Pons (tissue), 1 donor: ENCODE measurements around the gene MPO.

ENCODE experiments used
- DNase-seq: peaks from one replicate; pipeline ENCODE4 v3.0.0-alpha.2; 2016; ENCODE audit warnings: low spot score

MPO gene

DNA sequence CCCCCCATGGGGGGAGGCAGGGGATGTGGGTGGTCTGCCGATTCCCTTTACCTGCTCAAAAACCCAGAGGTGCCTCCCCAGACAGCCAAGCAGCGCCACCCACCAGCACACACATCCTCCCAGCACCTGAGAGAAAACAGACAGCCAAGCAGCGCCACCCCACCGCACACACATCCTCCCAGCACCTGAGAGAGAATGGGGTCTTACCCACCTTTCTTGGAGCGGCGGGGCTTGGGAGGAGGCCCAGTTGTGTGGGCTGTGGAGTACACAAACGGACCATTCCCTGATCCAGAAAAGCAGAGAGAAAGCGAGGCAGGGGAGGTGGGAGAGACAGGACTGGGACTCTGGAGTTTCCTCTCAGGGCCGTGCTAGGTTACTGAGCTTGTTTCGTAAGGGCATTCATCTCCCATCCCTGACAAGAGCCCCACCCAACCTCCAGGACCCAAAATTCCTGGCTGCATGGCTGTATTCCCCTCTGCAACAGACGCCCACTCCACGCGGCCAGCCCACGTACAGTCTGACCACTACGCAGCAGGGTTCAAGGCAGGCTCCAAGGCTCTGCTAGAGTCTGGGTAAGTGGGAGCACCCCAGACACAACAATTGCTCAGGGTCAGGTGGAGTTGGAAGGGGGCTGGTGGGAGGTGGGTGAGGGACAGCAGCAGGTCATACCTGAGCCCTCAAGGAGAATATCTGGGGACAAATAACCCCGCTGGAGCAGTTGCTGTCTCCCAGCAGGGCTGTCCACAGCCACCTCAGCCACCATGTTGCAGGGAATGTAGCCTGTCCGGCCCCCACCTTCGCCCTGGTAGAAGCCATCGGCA lies 25.6 kb upstream of the MPO start:
- DNase-seq, result no peak

DNA sequence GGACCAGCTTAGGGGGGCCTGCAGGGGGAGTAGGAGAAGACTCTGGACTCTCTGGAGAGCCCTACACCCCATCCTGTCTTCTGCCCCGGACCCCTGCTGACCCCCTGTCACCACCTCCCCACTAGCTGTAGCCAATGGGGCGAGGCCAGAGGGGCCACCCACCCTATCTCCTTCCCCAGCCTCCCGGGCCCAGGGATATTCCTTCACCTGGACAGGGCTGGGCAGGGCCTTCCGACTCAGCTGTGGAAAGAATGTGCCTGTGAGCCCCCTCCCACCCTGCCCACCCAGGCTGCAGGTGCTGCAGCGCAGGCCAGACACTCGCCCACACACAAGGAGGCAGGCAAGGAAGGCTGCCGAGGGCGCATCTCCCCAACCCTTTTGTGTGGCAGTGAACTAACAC lies 24.9 kb upstream of the MPO start:
- DNase-seq, result no peak

DNA sequence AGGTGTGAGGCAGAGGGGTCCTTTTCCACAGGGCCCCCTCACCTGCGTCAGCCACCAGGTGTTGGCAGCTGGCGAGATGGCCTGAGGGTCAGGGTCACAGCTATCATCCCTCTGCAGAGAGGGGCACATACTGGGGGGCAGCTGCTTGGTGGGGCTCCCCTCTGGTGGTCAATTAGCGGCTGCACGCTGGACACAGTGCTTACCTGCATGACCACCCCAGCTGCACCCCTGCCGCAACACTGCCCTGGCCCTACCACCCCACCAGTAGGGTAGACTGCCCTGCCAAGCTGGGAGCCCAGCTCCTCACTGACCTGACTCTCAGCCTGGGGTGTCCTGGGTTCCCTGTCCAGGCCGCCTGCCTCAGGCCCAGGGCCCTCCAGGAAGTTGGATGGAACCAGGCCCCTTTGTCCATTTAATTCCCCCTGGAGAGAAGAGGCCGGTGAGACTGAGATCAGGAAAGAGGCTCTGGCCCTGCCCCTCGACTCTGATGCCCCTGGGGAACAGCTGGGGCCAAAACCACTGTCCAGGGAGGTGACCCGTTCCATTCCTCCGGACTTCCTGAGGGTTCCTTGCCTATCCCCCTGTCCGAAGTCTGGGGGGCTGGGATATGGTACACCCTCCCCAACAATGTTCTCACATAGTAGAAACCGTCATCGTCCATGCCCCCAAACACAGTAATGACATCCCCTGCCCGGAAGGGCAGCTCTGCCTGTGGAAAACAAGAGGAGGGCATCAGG lies 24.2 kb upstream of the MPO start:
- no peak for DNase-seq

DNA sequence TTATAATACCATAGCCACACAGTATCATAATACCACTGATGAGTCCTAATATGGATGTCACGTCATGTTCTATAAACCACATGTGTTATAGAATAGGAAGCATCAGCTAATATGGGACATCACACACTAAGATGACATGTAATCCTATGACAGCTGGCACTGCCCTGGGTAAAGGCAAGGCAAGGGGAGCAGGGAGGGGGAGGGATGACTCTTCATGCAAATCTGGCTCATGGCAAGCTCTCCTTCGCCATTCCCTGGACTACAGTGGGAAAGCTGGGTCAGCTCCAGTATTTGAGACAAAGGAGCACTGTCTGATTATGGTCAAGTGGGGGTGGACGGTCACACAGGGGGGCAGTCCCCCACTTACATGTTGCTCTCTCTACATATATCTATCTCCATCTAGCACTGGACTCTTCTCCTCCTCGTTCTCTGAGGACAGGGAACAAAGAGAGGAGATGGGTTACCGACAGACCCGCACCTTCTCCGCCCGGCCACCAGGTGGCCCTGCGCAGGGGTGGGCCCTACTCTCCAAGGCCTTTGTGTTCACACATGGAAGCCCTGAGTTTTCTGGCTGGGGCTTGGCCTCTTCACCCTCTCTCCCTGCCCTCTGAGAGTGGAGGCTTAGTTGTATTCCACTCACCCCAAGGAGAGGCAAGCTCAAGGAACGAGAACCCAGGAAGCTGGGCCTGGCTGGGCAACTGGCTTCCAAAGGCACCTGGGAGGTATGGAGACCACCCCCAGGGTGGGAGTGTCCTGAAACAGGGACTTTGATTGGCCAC lies 23.4 kb upstream of the MPO start:
- peak; percentile 64 for DNase-seq

DNA sequence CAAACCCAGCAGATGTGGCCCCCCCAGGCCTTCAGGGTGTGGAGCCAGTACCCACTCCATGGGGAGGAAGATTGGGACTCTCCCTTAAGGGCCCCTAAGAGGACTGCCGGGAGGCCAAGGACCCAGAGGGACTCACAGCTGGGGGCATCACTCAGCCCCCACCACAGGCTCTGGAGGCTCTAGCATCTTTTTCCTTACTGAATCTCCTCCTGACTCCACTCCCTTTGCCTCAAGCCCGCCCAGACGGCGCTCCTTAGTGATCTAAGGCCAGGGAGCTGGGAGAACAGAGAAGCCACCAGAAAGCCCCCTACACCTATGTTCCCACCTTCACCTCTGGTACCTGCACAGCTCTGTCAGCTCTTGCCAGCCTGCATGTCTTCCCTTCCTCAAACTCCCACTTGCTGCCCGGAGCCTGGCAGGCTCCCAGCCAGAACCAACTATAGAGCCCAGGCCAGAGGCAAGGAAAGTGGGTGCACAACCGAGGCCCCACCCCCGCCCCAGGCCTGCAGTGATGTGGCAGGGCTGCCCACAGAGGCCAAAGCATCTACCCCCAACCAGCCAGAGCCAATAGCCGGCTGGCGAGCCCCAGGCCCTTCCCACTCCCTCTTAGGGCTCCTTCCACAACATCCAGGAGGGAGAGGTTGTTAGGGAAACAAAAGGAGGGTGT lies 22.3 kb upstream of the MPO start:
- no peak for DNase-seq

DNA sequence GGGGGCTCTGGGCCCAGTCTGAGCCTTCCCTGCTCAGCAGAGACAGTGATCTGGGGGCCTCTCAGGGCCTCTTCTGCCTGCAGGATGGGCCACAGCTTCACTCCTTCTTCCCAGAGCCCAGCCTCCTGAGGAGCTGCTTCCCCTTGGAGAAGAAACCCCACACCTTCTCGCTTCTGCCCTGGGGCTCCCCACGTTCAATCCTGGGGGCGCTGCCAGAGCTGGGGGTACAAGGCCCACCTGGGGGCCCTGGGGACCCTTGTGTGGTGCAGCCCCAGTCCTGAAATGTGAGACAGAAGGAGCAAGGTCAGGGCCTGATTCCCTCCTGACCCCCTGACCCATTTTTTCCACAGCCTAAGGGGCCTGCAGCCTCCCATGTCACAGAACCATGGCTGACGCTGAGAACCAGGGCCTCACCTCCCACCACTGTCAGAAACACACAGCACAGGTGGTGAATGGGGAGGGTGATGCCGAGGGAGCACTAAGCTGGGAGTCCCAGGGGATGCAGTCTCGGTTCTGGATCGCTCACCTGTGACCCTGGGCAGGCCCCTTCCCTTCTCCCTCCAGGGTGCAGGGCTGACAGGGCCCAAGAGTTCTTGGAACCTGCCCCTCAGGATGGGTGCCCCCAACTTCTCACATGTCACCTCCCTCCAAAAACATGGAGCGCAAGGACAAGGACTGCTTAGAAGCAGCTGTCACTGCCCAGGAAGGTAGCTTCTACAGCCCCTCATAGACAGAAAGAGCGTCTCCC lies 21.6 kb upstream of the MPO start:
- no peak for DNase-seq

DNA sequence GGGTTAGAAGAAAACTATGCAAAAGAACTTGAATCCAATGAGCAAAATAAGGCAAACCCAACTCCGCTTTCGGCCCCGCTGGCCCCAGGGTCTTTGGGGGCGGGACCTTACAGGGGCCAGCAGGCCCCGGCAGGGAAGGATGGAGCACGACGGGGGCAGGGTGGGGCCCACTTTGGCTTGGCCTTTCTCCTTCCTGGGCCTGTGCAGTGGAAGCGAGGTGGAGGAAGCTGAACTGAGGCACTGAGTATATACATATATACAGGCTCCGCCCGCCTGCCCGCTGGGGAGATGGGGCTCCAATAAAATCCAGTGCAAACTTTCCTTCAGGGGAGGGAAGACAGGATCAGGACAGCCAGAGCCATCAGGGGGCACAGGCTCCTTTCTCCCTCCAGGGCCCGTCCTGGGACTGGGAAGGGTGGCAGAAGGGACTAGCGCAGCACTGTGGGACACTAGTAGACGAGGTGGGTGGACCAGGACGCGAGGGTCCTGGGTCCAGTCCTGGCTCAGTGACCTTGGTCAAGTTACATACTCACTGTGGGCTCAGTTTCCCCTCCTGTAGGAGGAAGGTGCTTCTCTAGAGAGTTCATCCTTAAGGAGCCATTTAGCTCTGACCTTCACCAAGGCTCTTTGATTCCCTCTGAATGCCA lies 20.9 kb upstream of the MPO start:
- DNase-seq, result no peak

DNA sequence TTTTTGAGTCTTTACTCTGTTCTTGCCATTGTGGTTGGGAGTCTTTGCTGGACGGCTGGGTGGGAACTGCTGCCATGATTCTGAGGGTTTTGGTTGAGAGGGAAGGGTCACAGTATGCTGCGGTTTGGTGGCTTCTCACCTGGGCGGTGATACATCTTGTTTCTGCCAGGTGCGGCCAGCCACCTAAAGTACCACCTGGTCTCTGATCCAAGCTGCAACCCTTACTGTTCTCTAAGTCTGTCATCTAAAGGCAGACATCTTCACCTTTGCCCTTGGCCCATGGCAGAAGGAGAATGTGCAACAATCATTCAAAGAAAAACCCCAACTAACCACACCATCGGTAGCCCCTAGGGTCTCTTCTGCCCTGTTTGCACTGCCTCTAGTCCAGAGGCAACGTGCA lies 19.6 kb upstream of the MPO start:
- no peak for DNase-seq

DNA sequence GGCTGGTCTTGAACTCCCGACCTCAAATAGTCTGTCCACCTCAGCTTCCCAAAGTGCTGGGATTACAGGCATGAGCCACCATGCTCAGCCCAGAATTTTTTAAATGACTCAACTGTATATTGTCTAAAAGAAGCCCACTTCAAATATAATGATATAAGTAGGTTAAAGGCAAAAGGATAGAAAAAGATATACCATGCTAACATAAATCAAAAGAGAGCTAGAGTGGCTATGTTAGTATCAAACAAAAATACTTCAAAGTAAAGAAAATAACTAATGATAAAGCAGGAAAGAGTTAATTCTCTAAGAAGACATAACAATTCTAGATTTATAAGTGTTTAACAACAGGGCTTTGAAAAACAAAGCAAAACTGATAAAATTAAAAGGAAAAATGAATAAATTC lies 13.3 kb upstream of the MPO start:
- no peak for DNase-seq

DNA sequence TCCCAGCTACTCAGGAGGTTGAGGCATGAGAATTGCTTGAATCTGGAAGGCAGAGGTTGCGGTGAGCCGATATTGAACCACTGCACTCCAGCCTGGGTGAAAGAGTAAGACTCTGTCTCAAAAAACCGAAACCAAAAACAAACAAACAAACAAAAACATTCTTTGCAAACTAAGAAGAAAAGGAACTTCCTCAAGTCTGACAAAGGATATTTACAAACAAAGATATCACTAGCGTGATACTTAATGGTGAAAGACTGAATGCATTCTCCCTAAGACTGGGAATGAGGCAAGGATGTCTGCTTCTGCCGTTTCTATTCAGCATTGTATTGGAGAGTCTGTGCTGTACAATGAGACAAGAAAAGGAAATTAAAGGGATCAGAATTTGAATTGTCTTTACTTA lies 10.5 kb upstream of the MPO start:
- DNase-seq, result no peak

DNA sequence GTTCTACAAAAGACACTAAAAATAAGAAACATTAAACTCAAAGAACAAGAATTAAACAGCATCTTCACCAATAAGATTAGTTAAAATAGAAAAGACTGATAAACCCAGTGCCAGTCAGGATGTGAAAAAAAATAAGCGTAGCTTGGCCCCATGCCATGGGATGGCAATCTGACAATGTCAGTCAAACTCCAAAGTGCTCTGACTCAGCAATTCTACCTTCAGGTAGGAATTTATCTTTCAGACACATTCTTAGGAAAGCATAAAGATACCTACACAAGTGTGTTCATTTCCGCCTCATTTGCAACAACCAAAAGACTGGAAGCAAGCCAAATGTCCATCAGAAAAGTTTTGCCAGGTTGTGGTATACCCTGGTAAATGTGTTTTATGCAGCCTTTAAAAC lies 9.1 kb upstream of the MPO start:
- DNase-seq, result no peak

DNA sequence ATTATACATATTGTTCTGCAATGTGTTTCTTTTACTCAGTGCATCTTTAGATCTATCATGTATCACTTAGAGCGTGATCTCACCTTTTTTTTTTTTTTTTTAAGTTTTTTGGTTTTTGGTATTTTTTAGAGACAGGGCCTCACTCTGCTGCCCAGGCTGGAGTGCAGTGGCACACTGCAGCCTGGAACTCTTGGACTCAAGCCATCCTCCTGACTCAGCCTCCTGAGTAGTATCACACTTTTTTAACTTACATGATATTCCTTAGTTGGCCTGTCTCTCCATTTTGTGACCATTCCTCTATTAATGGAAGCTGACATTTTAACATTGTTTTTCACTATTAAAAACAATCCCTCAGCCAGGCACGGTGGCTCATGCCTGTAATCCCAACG lies 4.7 kb upstream of the MPO start:
- no peak for DNase-seq

DNA sequence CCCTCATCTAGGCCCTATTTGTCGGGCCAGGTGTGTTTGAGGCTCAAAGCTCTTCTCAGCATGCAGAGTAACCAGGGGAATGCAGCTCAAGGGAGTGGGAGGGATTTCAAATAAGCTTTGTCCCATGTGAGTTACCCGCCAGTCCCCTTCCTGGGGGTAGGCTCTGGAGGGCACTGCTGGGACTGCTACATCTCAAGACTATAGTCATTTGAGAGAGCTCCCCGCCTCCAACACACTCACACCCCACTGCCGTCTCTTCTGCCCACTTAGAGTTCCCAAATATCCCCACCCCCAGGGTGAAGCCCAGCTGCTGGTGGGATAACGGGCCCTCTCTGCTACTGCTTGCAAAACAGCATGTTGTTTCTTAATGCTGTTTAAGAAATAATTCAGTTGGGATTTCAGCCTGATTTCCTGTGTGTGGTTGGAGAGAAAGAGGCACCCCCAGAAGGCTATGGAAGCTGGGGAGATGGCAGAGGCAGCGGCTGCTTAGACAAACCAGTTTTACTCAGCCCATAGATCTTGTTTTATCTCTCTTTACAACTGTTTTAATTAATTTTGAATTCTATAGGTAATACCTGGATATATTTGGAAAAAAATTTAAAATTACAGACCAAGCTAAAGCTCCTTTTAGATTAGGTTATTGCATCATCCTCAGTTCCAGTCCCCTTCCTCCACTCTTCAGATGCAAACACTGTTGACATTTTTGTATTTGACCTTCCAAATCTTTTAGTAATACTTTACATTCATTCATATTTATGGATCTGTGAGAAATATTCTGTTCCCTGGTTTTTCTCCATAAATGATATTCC lies 4.1 kb upstream of the MPO start:
- no peak for DNase-seq

DNA sequence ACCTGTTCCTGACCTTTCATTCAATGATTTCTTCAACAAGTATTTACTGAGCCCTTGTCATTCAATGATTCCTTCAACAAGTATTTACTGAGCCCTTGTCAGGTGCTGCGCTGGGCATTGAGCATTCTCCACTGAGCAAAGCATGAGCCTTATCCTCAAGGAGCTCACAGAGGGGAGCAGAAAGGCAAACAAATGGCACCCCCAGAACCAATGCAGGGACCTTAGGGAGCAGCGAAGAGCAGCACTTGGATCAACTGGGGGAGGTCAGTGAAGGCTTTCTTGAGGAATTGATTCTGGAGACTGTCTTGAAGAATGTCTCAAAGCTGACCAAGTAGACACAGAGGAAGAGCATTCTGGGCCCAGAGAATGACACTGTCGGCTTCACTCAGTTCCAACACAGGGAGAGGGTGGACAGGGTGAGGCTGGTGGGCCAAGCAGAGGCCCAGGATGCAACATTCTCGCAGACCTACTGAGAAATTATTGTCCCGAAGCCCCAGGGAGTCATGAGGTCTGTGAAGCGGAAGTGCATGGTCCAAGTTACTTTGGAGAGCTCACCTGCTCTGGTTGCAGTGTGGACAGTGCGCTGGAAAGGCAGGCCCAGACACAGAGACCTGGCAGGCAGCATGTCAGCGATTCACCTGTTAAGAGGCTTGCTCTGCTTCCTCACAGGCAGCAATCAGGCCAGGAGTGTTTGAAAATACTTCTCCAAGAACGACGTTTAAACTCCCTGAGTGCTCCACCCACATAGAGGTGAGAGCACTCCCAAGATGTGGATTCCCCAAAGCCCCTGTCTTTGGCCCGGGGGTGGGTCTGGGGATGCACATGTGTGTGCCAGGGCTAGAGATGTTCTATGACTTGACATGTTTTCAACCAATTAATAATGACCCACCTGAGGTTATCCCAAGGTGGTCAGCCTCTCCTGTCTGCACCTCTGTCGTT lies 3.2 kb upstream of the MPO start:
- no peak for DNase-seq

DNA sequence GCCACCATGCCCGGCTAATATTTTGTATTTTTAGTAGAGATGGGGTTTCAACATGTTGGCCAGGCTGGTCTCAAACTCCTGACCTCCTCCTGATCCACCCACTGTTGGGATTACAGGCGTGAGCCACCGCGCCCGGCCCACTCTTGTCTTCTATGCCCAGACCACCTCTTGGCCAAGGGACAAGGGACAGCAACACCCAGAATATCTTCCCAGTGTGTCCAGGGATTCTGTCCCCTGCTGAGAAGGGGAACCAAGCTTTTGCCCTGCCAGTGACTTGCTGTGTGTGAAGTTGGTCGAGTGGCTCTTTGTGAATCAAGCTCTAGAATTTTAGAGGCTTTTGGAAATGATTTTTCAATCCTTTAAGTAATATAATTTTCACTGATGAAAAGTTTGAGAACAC lies 1.7 kb upstream of the MPO start:
- DNase-seq, result no peak

DNA sequence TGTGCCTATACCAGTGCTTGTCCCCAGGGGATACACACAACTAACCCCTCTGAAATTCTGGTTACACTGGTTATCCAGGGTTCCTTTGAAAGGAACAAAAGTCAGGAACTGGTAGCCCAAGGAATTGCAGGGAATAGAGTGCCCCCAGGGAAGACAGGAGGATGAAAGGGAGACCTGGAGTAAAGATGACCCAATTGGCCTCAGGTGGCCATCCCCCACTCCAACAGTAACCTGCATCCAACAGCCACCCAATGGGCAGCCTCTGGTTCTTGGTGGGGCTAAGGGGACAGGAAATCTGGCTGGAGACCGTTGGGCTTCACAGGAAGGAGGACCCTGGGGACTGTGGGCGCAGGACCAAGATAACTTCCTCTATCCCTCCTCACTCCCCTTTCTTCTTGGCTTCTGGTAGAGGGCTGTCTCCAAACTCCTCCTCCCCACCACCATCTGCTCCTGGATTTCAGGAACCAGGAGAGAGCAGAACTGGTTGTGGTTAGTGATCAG lies 826 bp upstream of the MPO start:
- DNase-seq, result no peak

DNA sequence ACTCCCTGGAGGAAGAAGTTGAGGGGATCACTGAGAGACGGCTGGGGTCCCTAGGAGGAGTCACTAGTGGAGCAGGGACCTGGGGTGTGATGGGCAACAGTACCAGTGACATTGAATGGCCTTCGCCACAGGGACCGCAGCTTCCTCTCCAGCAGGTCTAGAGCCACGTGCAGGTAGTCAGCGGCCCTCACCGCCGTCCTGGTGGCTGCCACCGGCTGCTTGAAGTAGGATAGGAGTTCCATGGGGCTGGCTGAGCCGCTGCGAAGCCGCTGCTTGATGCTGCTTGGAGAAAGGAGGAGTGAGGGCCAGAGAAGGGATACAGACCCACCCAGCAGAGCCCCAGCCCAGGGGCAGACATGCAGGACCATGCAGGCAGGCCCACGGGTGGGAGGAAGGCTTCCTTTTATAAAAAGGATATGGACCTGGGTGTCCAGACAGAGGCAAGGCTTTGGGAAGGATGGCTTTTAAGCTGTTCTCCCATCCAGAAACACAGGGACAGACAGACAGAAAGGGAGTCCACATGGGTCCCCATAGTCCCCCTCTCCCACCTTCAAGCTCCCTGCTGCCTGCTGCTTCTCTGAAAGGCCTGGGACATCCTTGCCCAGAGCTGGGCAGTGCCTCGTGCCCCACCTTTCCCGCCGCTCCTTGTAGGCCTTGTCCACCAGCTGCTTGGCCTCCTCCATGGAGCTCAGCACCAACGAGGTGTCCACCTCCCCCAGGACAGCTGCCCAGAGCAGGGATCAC lies 827 bp downstream of the MPO start:
- DNase-seq, result no peak

DNA sequence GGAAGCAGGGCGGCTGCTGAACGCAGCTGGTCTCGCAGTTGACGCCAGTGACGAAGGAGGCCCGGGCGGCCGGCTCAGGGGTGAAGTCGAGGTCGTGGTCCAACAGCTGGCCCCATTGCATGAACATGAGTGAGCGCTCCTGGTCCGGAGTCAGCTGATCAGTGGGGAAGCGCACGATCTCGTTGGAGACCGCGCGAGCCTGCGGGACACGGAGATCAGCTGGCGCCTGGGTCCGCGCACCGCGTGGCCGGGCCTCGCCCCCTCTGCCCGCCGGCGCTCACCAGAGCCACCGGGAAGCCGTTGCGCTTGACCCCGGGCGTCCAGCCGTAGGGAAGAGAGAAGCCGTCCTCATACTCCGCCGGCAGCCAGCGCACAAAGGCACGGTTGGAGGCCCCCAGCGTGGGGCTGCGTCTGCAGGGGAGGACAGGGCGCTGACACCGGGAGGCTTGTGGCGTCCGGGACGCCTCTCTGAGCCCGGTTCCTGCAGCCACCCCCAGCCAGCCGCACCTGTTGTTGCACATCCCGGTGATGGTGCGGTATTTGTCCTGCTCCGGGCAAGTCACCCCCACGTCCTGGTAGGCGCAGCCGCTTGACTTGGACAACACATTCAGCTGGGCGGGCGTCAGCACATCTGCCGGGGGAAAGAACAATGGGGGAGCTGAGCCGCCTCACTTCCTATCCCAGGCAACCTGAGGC lies 1.6 kb downstream of the MPO start:
- DNase-seq, result peak; percentile 1
